Mononuclear cell (primary cell): ENCODE data around the gene CD93. TPM values are rescaled to one million over a fixed set of nuclear protein-coding genes. Genes with fewer than 3 reads are reported as not detected.

Source experiments
- H3K27me3 ChIP-seq: 2 replicates; pipeline ENCODE4 v1.6.0; 2011; ENCODE audit warnings: low read length, control low read depth; ENCODE audit not compliant: insufficient read depth
- H3K4me1 ChIP-seq: 2 replicates; pipeline ENCODE4 v1.5.1; 2011; ENCODE audit warnings: mild to moderate bottlenecking, low read length, control low read depth; ENCODE audit not compliant: insufficient read depth
- H3K4me3 ChIP-seq: 2 replicates; pipeline ENCODE4 v1.5.1; 2011; ENCODE audit warnings: mild to moderate bottlenecking, low read length, moderate library complexity
- H3K9me3 ChIP-seq: 2 replicates; pipeline ENCODE4 v1.5.1; 2011; ENCODE audit warnings: low read depth, mild to moderate bottlenecking, control low read depth, low read length
- total RNA-seq: library from RNA; depleted of rRNA; stranded (reverse); fragments of >200 nt; gene quantifications from one replicate; pipeline ENCODE4 v1.2.3, GENCODE V29; 2012

Gene CD93
- total RNA-seq, 1 donor: 85.5 TPM

GRCh38 chr20:23033918-23034317 lies 52.2 kb downstream of the CD93 start:
- no peak overlapping the region for H3K4me3 ChIP-seq
- peaks cover 6% of the 10 kb centered on the region for H3K4me1 ChIP-seq
- H3K27me3 ChIP-seq: peaks cover 16% of the 10 kb centered on the region
- no peaks in the 10 kb centered on the region for H3K9me3 ChIP-seq

DNA sequence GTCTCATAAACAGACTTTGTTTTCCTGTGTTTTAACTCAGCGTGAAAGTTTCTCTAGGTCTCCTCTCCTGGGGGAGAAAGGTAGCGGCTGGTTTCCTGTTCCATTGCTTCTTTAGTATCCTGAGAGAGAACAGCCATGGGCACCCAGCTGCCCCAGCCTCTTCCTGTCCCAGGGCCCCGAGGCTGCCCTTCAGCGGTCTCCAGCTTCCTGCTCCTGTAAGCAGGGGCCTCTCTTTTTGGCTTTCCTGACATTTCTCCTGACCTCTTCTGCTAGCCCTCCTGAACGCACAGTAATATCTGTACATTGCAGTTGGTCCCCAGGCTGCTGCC lies 53.4 kb downstream of the CD93 start:
- Histone ChIP-seq H3K27me3 (peaks cover 10% of the 10 kb centered on the region), H3K4me3 (no peak overlapping the region), H3K9me3 (no peaks in the 10 kb centered on the region), H3K4me1 (peaks cover 18% of the 10 kb centered on the region)

- H3K9me3 ChIP-seq: no peaks in the 10 kb centered on the region
- H3K4me3 ChIP-seq: no peak overlapping the region
- H3K4me1 ChIP-seq: peaks cover 23% of the 10 kb centered on the region
- H3K27me3 ChIP-seq: peaks cover 10% of the 10 kb centered on the region
These were observed 53.9 kb downstream of the CD93 start for GRCh38 chr20:23032056-23032749.

GRCh38 chr20:23031346-23031745 lies 54.8 kb downstream of the CD93 start:
- Histone ChIP-seq H3K4me1 (peaks cover 30% of the 10 kb centered on the region), H3K4me3 (no peak overlapping the region), H3K9me3 (no peaks in the 10 kb centered on the region), H3K27me3 (peaks cover 2% of the 10 kb centered on the region)

Other genes with a start within 250 kb of the CD93 start
- not detected for gene SSTR4, start 51.0 kb downstream of the CD93 start, total RNA-seq
- gene THBD, start 36.7 kb downstream of the CD93 start, total RNA-seq: 82.1 TPM